ENCODE measurements around the gene BCL11B. TPM values are rescaled to one million over a fixed set of nuclear protein-coding genes. Genes with fewer than 3 reads are reported as not detected.

BCL11B gene
- total RNA-seq, 1 donor from 2014 or later: 1.3 TPM

GRCh38 chr14:99309220-99309766 is 37.3 kb upstream of the BCL11B start:
- peaks cover 4% of the 10 kb centered on the region for H3K27me3 Mint-ChIP-seq (ENCODE audit: insufficient read depth, low read depth)
- no peak for TF ChIP-seq EZH2phosphoT487 (IDR thresholded peaks at IDR 0.05)
- TF ChIP-seq EZH2 (IDR thresholded peaks at IDR 0.05): no peak
- no peak for TF ChIP-seq CTCF (IDR thresholded peaks at IDR 0.05)
- Histone ChIP-seq H3K27ac (no peak overlapping the region), H3K4me3 (no peak overlapping the region), H3K9ac (no peak overlapping the region), H3K9me3 (ENCODE audit: low read depth) (no peaks in the 10 kb centered on the region), H3K79me2 (ENCODE audit: low read depth) (no peaks in the 10 kb centered on the region), H4K20me1 (ENCODE audit: low read depth) (no peaks in the 10 kb centered on the region), H3F3A (ENCODE audit: low read depth) (no peaks in the 10 kb centered on the region), H2AFZ (replicated peaks) (no peak overlapping the region), H3K4me1 (peaks cover 8% of the 10 kb centered on the region), H3K4me2 (no peak overlapping the region), H3K27me3 (no peaks in the 10 kb centered on the region), H3K36me3 (no peaks in the 10 kb centered on the region)
- H3K4me1 Mint-ChIP-seq: no peaks in the 10 kb centered on the region
- H3K4me3 Mint-ChIP-seq: no peak overlapping the region
- no peak overlapping the region for H3K27ac Mint-ChIP-seq
- H3K36me3 Mint-ChIP-seq: no peaks in the 10 kb centered on the region
- DNase-seq (ENCODE audit: low spot score): no peak
- H3K9me3 Mint-ChIP-seq: peaks cover 12% of the 10 kb centered on the region

- TF ChIP-seq CTCF (IDR thresholded peaks at IDR 0.05): no peak
- no peak for TF ChIP-seq EZH2phosphoT487 (IDR thresholded peaks at IDR 0.05)
- TF ChIP-seq EZH2 (IDR thresholded peaks at IDR 0.05): no peak
- no peaks in the 10 kb centered on the region for H3K36me3 Mint-ChIP-seq
- DNase-seq (ENCODE audit: low spot score): no peak
- H3K27me3 Mint-ChIP-seq (ENCODE audit: insufficient read depth, low read depth): no peaks in the 10 kb centered on the region
- Histone ChIP-seq H3K4me3 (no peak overlapping the region), H3K9ac (no peak overlapping the region), H3K27me3 (no peaks in the 10 kb centered on the region), H3K36me3 (no peaks in the 10 kb centered on the region), H4K20me1 (ENCODE audit: low read depth) (no peaks in the 10 kb centered on the region), H2AFZ (replicated peaks) (no peak overlapping the region), H3K9me3 (ENCODE audit: low read depth) (peaks cover 22% of the 10 kb centered on the region), H3K27ac (no peak overlapping the region), H3K4me2 (no peak overlapping the region), H3K4me1 (no peaks in the 10 kb centered on the region), H3K79me2 (ENCODE audit: low read depth) (no peaks in the 10 kb centered on the region), H3F3A (ENCODE audit: low read depth) (peaks cover 6% of the 10 kb centered on the region)
- H3K27ac Mint-ChIP-seq: no peak overlapping the region
- H3K4me3 Mint-ChIP-seq: no peak overlapping the region
- no peaks in the 10 kb centered on the region for H3K4me1 Mint-ChIP-seq
- peaks cover 17% of the 10 kb centered on the region for H3K9me3 Mint-ChIP-seq
Measured at GRCh38 chr14:99304208-99304607, 32.2 kb upstream of the BCL11B start.

GRCh38 chr14:99300190-99300589 is 28.2 kb upstream of the BCL11B start:
- Mint-ChIP-seq H3K9me3 (peaks cover 26% of the 10 kb centered on the region), H3K27me3 (ENCODE audit: insufficient read depth, low read depth) (peaks cover 4% of the 10 kb centered on the region), H3K36me3 (no peaks in the 10 kb centered on the region), H3K4me1 (no peaks in the 10 kb centered on the region), H3K27ac (no peak overlapping the region), H3K4me3 (no peak overlapping the region)
- no peak for DNase-seq (ENCODE audit: low spot score)
- no peaks in the 10 kb centered on the region for H3K36me3 ChIP-seq
- no peak overlapping the region for H3K9ac ChIP-seq
- H3K27me3 ChIP-seq: no peaks in the 10 kb centered on the region
- H3K4me3 ChIP-seq: no peak overlapping the region
- no peak for TF ChIP-seq CTCF (IDR thresholded peaks at IDR 0.05)
- TF ChIP-seq EZH2phosphoT487 (IDR thresholded peaks at IDR 0.05): no peak
- no peak for TF ChIP-seq EZH2 (IDR thresholded peaks at IDR 0.05)
- no peak overlapping the region for H3K27ac ChIP-seq
- H3K79me2 ChIP-seq (ENCODE audit: low read depth): no peaks in the 10 kb centered on the region
- H3F3A ChIP-seq (ENCODE audit: low read depth): peaks cover 6% of the 10 kb centered on the region
- H3K4me1 ChIP-seq: no peaks in the 10 kb centered on the region
- peaks cover 22% of the 10 kb centered on the region for H3K9me3 ChIP-seq (ENCODE audit: low read depth)
- no peaks in the 10 kb centered on the region for H4K20me1 ChIP-seq (ENCODE audit: low read depth)
- no peak overlapping the region for H3K4me2 ChIP-seq
- H2AFZ ChIP-seq (replicated peaks): no peak overlapping the region

Measured in neural progenitor cell (in vitro differentiated cells).